ENCODE data around the gene UGCG. TPM values are rescaled to one million over a fixed set of nuclear protein-coding genes. Genes with fewer than 3 reads are reported as not detected.

UGCG gene
- total RNA-seq, 1 experiment from 2014 or later: 23.3 TPM

DNA sequence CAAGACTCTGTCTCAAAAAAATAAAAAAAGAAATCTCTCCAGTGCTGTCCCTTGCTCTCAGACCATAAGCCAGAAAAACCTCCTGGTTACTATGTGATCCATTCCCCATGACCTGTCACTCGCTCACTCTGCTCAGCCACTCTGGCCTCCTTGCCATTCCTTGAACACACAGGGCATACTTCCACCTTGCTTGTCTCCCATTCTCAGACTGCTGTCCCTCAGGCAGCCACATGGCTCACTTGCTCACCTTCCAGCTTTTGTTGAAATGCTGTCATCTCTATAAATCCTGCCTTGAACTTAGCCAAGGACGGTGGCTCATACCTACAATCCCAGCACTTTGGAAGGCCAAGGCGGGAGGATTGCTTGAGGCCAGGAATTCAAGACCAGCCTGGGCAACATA is 82.9 kb downstream of the UGCG start:
- Histone ChIP-seq H3K4ac (ENCODE audit: low read depth, low read length) (no peak overlapping the region), H3K79me2 (ENCODE audit: insufficient read depth, low read length) (no peaks in the 10 kb centered on the region), H3K9ac (ENCODE audit: extremely low read depth, insufficient read length, low read length) (no peak overlapping the region), H3K18ac (ENCODE audit: insufficient read length, low read depth, low read length) (no peak overlapping the region), H4K5ac (ENCODE audit: insufficient read length, low read depth, low read length) (no peak overlapping the region), H3K23me2 (ENCODE audit: insufficient read length, low read depth, low read length, poor library complexity, severe bottlenecking) (no peaks in the 10 kb centered on the region), H2BK20ac (ENCODE audit: low read depth, low read length, poor library complexity, severe bottlenecking) (no peak overlapping the region), H3K56ac (ENCODE audit: insufficient read length, low read depth, low read length) (no peak overlapping the region), H3K4me1 (ENCODE audit: insufficient read depth, low read length) (no peaks in the 10 kb centered on the region), H4K91ac (ENCODE audit: insufficient read length, low read depth, low read length) (no peak overlapping the region), H4K20me1 (ENCODE audit: control insufficient read depth, insufficient read depth, insufficient read length) (no peaks in the 10 kb centered on the region), H2AK5ac (ENCODE audit: insufficient read length, low read length) (no peak overlapping the region), H2BK12ac (ENCODE audit: insufficient read length, low read depth, low read length) (no peak overlapping the region), H3K27me3 (ENCODE audit: insufficient read depth, low read length) (no peaks in the 10 kb centered on the region), H3K23ac (ENCODE audit: insufficient read length, low read depth, low read length) (no peak overlapping the region), H2BK120ac (ENCODE audit: low read depth, low read length, poor library complexity, severe bottlenecking) (no peak overlapping the region), H3K9me3 (ENCODE audit: control insufficient read depth, low read depth, low read length) (no peaks in the 10 kb centered on the region), H3K4me2 (ENCODE audit: insufficient read depth, insufficient read length, low read length) (no peak overlapping the region), H3T11ph (ENCODE audit: low read length) (no peak overlapping the region), H3K27ac (ENCODE audit: insufficient read length, low read depth, low read length) (no peak overlapping the region), H2BK5ac (ENCODE audit: insufficient read length, low read length) (no peak overlapping the region), H3K79me1 (ENCODE audit: insufficient read depth, low read depth, low read length, poor library complexity, severe bottlenecking) (no peaks in the 10 kb centered on the region), H3K14ac (ENCODE audit: insufficient read depth, low read length) (no peak overlapping the region), H2BK15ac (ENCODE audit: low read depth, low read length) (no peak overlapping the region), H2AFZ (ENCODE audit: low read length) (no peak overlapping the region), H4K8ac (replicated peaks; ENCODE audit: insufficient read length, low read depth, low read length) (no peak overlapping the region)
- no peaks in the 10 kb centered on the region for H3K4me1 Mint-ChIP-seq
- no peak overlapping the region for H3K4me3 Mint-ChIP-seq
- WGBS (ENCODE audit: extremely low coverage, insufficient read length, low lambda C conversion rate): no CpG with 5 or more reads among the region's 3 CpGs
- no peaks in the 10 kb centered on the region; the same call in 1 of the 2 replicates for H3K27me3 Mint-ChIP-seq (ENCODE audit: low read depth)
- no peak for TF ChIP-seq CTCF (conservative IDR thresholded peaks at IDR 0.05)
- no peaks in the 10 kb centered on the region for H3K36me3 Mint-ChIP-seq (ENCODE audit: insufficient read depth in 1 of 3, low read depth in 3 of 3)
- H3K27ac Mint-ChIP-seq: peak overlapping the region in 1 of 3 experiments; percentile 14; a peak in 1 of 7 replicates
- DNase-seq: no peak
- H3K9me3 Mint-ChIP-seq: no peaks in the 10 kb centered on the region

Data from H9 (cell line).